ENCODE data around the gene FGFBP2. TPM values are rescaled to one million over a fixed set of nuclear protein-coding genes. Genes with fewer than 3 reads are reported as not detected.

FGFBP2 gene
- total and polyA plus RNA-seq, 5 donors from 2014 or later: 0.39 to 1.1 (median 0.73) TPM; not detected in 1

- Mint-ChIP-seq H3K36me3 (no peaks in the 10 kb centered on the region), H3K9me3 (peaks cover 0 to 2% (median 0%) of the 10 kb centered on the region in 7 donors), H3K4me1 (no peaks in the 10 kb centered on the region), H3K27ac (peak overlapping the region in 1 of 3 donors; percentile 40), H3K27me3 (peaks cover 6% of the 10 kb centered on the region), H3K4me3 (no peak overlapping the region)
- no peak for DNase-seq
- no peaks in the 10 kb centered on the region for H3K9me3 ChIP-seq (ENCODE audit: control insufficient read depth in 2 of 2, low read length in 2 of 2)
- no peak overlapping the region for H3K4me3 ChIP-seq (ENCODE audit: low read depth, low read length)
- H3K27ac ChIP-seq (ENCODE audit: insufficient read depth, low read length, poor library complexity, severe bottlenecking): no peak overlapping the region
- H3K27me3 ChIP-seq (ENCODE audit: control insufficient read depth, insufficient read depth, low read length): peaks cover 7% of the 10 kb centered on the region
- ATAC-seq (ENCODE audit: low read depth in 2 of 2): no peak
- H3K4me1 ChIP-seq (ENCODE audit: control insufficient read depth, insufficient read depth, low read length, poor library complexity, severe bottlenecking): no peaks in the 10 kb centered on the region
- no peaks in the 10 kb centered on the region for H3K36me3 ChIP-seq (ENCODE audit: control insufficient read depth, insufficient read depth, low read length)
Observed at GRCh38 chr4:15948826-15949225, 14.1 kb downstream of the FGFBP2 start.

GRCh38 chr4:15947684-15948083 is 15.3 kb downstream of the FGFBP2 start:
- Histone ChIP-seq H3K4me1 (ENCODE audit: control insufficient read depth, insufficient read depth, low read length, poor library complexity, severe bottlenecking) (no peaks in the 10 kb centered on the region), H3K36me3 (ENCODE audit: control insufficient read depth, insufficient read depth, low read length) (no peaks in the 10 kb centered on the region), H3K9me3 (ENCODE audit: control insufficient read depth in 2 of 2, low read length in 2 of 2) (no peaks in the 10 kb centered on the region), H3K4me3 (ENCODE audit: low read depth, low read length) (no peak overlapping the region), H3K27ac (ENCODE audit: insufficient read depth, low read length, poor library complexity, severe bottlenecking) (no peak overlapping the region), H3K27me3 (ENCODE audit: control insufficient read depth, insufficient read depth, low read length) (peaks cover 7% of the 10 kb centered on the region)
- H3K27me3 Mint-ChIP-seq: peaks cover 6% of the 10 kb centered on the region
- no peak overlapping the region for H3K27ac Mint-ChIP-seq
- ATAC-seq (ENCODE audit: low read depth in 2 of 2) (no peak), DNase-seq (no peak)
- H3K4me1 Mint-ChIP-seq: no peaks in the 10 kb centered on the region
- no peaks in the 10 kb centered on the region for H3K36me3 Mint-ChIP-seq
- H3K4me3 Mint-ChIP-seq: no peak overlapping the region
- H3K9me3 Mint-ChIP-seq: peaks cover 0 to 2% (median 0%) of the 10 kb centered on the region in 7 donors

GRCh38 chr4:15945516-15945915 is 17.5 kb downstream of the FGFBP2 start:
- Histone ChIP-seq H3K27me3 (ENCODE audit: control insufficient read depth, insufficient read depth, low read length) (peaks cover 7% of the 10 kb centered on the region), H3K4me1 (ENCODE audit: control insufficient read depth, insufficient read depth, low read length, poor library complexity, severe bottlenecking) (no peaks in the 10 kb centered on the region), H3K9me3 (ENCODE audit: control insufficient read depth in 2 of 2, low read length in 2 of 2) (no peaks in the 10 kb centered on the region), H3K36me3 (ENCODE audit: control insufficient read depth, insufficient read depth, low read length) (no peaks in the 10 kb centered on the region), H3K27ac (ENCODE audit: insufficient read depth, low read length, poor library complexity, severe bottlenecking) (no peak overlapping the region), H3K4me3 (ENCODE audit: low read depth, low read length) (no peak overlapping the region)
- ATAC-seq (ENCODE audit: low read depth in 2 of 2) (no peak), DNase-seq (no peak)
- Mint-ChIP-seq H3K27ac (no peak overlapping the region), H3K4me1 (no peaks in the 10 kb centered on the region), H3K9me3 (peaks cover 0 to 2% (median 0%) of the 10 kb centered on the region in 7 donors), H3K27me3 (no peaks in the 10 kb centered on the region), H3K4me3 (no peak overlapping the region), H3K36me3 (no peaks in the 10 kb centered on the region)

- Histone ChIP-seq H3K4me1 (ENCODE audit: control insufficient read depth, insufficient read depth, low read length, poor library complexity, severe bottlenecking) (no peaks in the 10 kb centered on the region), H3K27ac (ENCODE audit: insufficient read depth, low read length, poor library complexity, severe bottlenecking) (no peak overlapping the region), H3K9me3 (ENCODE audit: control insufficient read depth in 2 of 2, low read length in 2 of 2) (no peaks in the 10 kb centered on the region), H3K36me3 (ENCODE audit: control insufficient read depth, insufficient read depth, low read length) (no peaks in the 10 kb centered on the region), H3K4me3 (ENCODE audit: low read depth, low read length) (no peak overlapping the region), H3K27me3 (ENCODE audit: control insufficient read depth, insufficient read depth, low read length) (peaks cover 7% of the 10 kb centered on the region)
- no peak for DNase-seq
- no peak overlapping the region for H3K27ac Mint-ChIP-seq
- no peak for ATAC-seq (ENCODE audit: low read depth in 2 of 2)
- no peak overlapping the region for H3K4me3 Mint-ChIP-seq
- no peaks in the 10 kb centered on the region for H3K36me3 Mint-ChIP-seq
- H3K9me3 Mint-ChIP-seq: peaks cover 0 to 2% (median 0%) of the 10 kb centered on the region in 7 donors
- H3K4me1 Mint-ChIP-seq: no peaks in the 10 kb centered on the region
- H3K27me3 Mint-ChIP-seq: no peaks in the 10 kb centered on the region
Observed at GRCh38 chr4:15944895-15945294, 18.1 kb downstream of the FGFBP2 start.

- no peaks in the 10 kb centered on the region for H3K4me1 ChIP-seq (ENCODE audit: control insufficient read depth, insufficient read depth, low read length, poor library complexity, severe bottlenecking)
- H3K36me3 ChIP-seq (ENCODE audit: control insufficient read depth, insufficient read depth, low read length): no peaks in the 10 kb centered on the region
- ATAC-seq (ENCODE audit: low read depth in 2 of 2) (no peak), DNase-seq (no peak)
- no peak overlapping the region for H3K27ac ChIP-seq (ENCODE audit: insufficient read depth, low read length, poor library complexity, severe bottlenecking)
- no peak overlapping the region for H3K4me3 ChIP-seq (ENCODE audit: low read depth, low read length)
- no peaks in the 10 kb centered on the region for H3K27me3 Mint-ChIP-seq
- H3K4me3 Mint-ChIP-seq: no peak overlapping the region
- peaks cover 0 to 2% (median 0%) of the 10 kb centered on the region in 7 donors for H3K9me3 Mint-ChIP-seq
- no peaks in the 10 kb centered on the region for H3K36me3 Mint-ChIP-seq
- peaks cover 7% of the 10 kb centered on the region for H3K27me3 ChIP-seq (ENCODE audit: control insufficient read depth, insufficient read depth, low read length)
- H3K9me3 ChIP-seq (ENCODE audit: control insufficient read depth in 2 of 2, low read length in 2 of 2): no peaks in the 10 kb centered on the region
- no peak overlapping the region for H3K27ac Mint-ChIP-seq
- no peaks in the 10 kb centered on the region for H3K4me1 Mint-ChIP-seq
Observed at GRCh38 chr4:15942283-15942682, 20.7 kb downstream of the FGFBP2 start.

- Histone ChIP-seq H3K9me3 (ENCODE audit: control insufficient read depth in 2 of 2, low read length in 2 of 2) (no peaks in the 10 kb centered on the region), H3K36me3 (ENCODE audit: control insufficient read depth, insufficient read depth, low read length) (no peaks in the 10 kb centered on the region), H3K27me3 (ENCODE audit: control insufficient read depth, insufficient read depth, low read length) (no peaks in the 10 kb centered on the region), H3K4me3 (ENCODE audit: low read depth, low read length) (no peak within 1 kb of the TSS), H3K27ac (ENCODE audit: insufficient read depth, low read length, poor library complexity, severe bottlenecking) (no peak within 1 kb of the TSS), H3K4me1 (ENCODE audit: control insufficient read depth, insufficient read depth, low read length, poor library complexity, severe bottlenecking) (no peaks in the 10 kb centered on the region)
- no peak within 1 kb of the TSS for H3K27ac Mint-ChIP-seq
- DNase-seq (no peak), ATAC-seq (ENCODE audit: low read depth in 2 of 2) (no peak)
- H3K9me3 Mint-ChIP-seq: no peaks in the 10 kb centered on the region
- H3K4me1 Mint-ChIP-seq: no peaks in the 10 kb centered on the region
- H3K36me3 Mint-ChIP-seq: no peaks in the 10 kb centered on the region
- H3K27me3 Mint-ChIP-seq: no peaks in the 10 kb centered on the region
- no peak within 1 kb of the TSS for H3K4me3 Mint-ChIP-seq
Observed at GRCh38 chr4:15938640-15939039, 24.3 kb downstream of the FGFBP2 start, which contains the start of gene FGFBP1. TSS of gene FGFBP1 (minus strand) at chr4:15938740. CDS start at chr4:15936632, 2,108 bp downstream.

GRCh38 chr4:15938182-15938581 is 24.8 kb downstream of the FGFBP2 start:
- Histone ChIP-seq H3K4me3 (ENCODE audit: low read depth, low read length) (no peak overlapping the region), H3K4me1 (ENCODE audit: control insufficient read depth, insufficient read depth, low read length, poor library complexity, severe bottlenecking) (no peaks in the 10 kb centered on the region), H3K36me3 (ENCODE audit: control insufficient read depth, insufficient read depth, low read length) (no peaks in the 10 kb centered on the region), H3K27me3 (ENCODE audit: control insufficient read depth, insufficient read depth, low read length) (no peaks in the 10 kb centered on the region), H3K27ac (ENCODE audit: insufficient read depth, low read length, poor library complexity, severe bottlenecking) (no peak overlapping the region), H3K9me3 (ENCODE audit: control insufficient read depth in 2 of 2, low read length in 2 of 2) (no peaks in the 10 kb centered on the region)
- no peaks in the 10 kb centered on the region for H3K9me3 Mint-ChIP-seq
- H3K27ac Mint-ChIP-seq: no peak overlapping the region
- H3K36me3 Mint-ChIP-seq: no peaks in the 10 kb centered on the region
- no peak overlapping the region for H3K4me3 Mint-ChIP-seq
- DNase-seq (no peak), ATAC-seq (ENCODE audit: low read depth in 2 of 2) (no peak)
- H3K4me1 Mint-ChIP-seq: no peaks in the 10 kb centered on the region
- no peaks in the 10 kb centered on the region for H3K27me3 Mint-ChIP-seq

- Mint-ChIP-seq H3K4me1 (no peaks in the 10 kb centered on the region), H3K9me3 (no peaks in the 10 kb centered on the region), H3K27ac (no peak overlapping the region), H3K4me3 (no peak overlapping the region), H3K27me3 (peaks cover 3% of the 10 kb centered on the region), H3K36me3 (no peaks in the 10 kb centered on the region)
- H3K27me3 ChIP-seq (ENCODE audit: control insufficient read depth, insufficient read depth, low read length): no peaks in the 10 kb centered on the region
- H3K9me3 ChIP-seq (ENCODE audit: control insufficient read depth in 2 of 2, low read length in 2 of 2): no peaks in the 10 kb centered on the region
- ATAC-seq (ENCODE audit: low read depth in 2 of 2) (no peak), DNase-seq (no peak)
- H3K27ac ChIP-seq (ENCODE audit: insufficient read depth, low read length, poor library complexity, severe bottlenecking): no peak overlapping the region
- no peak overlapping the region for H3K4me3 ChIP-seq (ENCODE audit: low read depth, low read length)
- H3K36me3 ChIP-seq (ENCODE audit: control insufficient read depth, insufficient read depth, low read length): no peaks in the 10 kb centered on the region
- H3K4me1 ChIP-seq (ENCODE audit: control insufficient read depth, insufficient read depth, low read length, poor library complexity, severe bottlenecking): no peaks in the 10 kb centered on the region
Observed at GRCh38 chr4:15936495-15936894, 26.5 kb downstream of the FGFBP2 start.

Measured in CD4-positive, CD25-positive, alpha-beta regulatory T cell (primary cell).